ENCODE measurements around the gene SLC25A23.

SLC25A23 gene

DNA sequence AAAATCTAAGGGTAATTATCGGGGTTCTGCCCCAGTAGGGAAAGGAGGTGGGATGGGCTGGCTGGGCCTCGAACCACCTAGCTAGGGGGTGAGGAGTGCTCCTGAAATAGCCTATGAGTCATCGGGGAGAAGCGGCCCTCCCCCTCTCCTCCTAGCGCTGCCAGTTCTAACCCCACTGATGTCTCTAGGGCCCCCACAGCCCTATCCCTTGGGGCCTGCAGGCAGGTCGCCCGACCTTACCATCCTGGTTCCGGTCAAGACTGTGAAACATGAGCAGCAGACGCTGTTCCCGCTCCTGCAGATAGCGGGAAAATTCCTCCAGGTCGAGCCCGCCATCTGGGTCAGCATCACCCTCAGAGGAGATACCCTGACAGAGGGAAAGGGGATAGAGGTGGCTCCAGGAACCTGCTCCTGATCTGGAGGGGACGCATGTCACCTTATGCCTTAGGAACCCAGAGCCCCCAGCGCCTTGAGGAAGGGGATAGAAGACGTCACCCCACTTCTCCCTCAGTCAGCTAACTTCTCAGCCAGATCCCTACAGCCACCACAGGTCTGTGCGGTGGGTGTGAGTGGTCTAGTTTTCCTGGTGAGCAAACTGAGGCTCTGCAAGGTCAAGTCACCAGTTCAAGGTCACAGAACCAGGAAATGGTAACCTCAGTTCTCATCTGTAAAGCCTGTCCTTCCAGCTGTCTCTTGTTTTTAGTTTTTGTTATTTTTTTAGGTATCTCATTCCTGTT, 1.5 kb downstream of the SLC25A23 start:
- TF ChIP-seq, protein P1, sequence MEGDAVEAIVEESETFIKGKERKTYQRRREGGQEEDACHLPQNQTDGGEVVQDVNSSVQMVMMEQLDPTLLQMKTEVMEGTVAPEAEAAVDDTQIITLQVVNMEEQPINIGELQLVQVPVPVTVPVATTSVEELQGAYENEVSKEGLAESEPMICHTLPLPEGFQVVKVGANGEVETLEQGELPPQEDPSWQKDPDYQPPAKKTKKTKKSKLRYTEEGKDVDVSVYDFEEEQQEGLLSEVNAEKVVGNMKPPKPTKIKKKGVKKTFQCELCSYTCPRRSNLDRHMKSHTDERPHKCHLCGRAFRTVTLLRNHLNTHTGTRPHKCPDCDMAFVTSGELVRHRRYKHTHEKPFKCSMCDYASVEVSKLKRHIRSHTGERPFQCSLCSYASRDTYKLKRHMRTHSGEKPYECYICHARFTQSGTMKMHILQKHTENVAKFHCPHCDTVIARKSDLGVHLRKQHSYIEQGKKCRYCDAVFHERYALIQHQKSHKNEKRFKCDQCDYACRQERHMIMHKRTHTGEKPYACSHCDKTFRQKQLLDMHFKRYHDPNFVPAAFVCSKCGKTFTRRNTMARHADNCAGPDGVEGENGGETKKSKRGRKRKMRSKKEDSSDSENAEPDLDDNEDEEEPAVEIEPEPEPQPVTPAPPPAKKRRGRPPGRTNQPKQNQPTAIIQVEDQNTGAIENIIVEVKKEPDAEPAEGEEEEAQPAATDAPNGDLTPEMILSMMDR (IDR thresholded peaks at IDR 0.05), result no peak

DNA sequence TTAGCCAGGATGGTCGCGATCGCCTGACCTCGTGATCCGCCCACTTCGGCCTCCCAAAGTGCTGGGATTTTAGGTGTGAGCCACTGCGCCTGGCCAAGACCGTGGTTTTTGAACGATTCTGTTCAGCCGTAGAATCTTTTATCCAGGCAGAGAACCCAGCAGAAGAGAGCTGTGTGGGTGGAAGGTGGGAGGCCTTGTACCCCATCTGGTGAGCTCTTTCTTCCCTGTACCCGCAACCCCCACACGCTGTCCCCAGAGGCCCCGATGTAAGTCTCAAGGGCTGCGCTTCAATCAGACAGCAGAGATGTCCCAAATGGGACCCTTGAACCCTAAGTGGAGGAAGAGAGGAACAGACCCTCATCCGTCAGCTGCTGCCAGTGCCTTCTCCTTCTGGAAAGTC, 3.7 kb downstream of the SLC25A23 start:
- TF ChIP-seq, protein P1 (IDR thresholded peaks at IDR 0.05), result no peak

DNA sequence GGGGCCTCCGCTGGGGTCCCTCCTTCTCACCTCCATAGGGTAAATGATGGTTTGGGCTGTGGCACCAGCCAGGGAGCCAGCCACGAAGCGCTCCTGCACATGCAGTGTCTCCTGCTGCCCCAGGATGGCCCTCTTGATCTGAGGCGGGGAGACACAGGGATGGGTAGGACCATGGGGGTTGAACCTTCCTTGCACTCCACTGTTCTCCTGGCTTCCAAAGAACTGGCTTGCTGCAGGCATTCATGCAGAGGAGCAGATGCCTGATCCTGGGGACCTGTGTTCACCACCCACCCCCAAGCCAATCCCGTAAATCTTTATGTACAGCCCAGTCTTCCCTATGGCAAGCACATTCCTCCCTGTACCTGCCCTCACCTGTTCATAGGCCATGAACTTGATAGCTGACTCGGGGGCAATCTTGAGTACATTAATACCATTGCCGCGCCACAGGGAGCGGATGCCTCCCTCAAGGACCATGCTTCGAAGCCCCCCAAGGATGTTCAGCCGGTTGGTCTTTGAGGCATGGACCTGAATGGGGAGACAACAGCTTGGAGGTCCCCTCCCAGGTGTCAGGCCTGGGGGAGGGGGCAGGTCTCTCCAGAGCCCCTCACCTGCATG, 5.5 kb downstream of the SLC25A23 start:
- TF ChIP-seq, protein P1 (IDR thresholded peaks at IDR 0.05), result no peak

DNA sequence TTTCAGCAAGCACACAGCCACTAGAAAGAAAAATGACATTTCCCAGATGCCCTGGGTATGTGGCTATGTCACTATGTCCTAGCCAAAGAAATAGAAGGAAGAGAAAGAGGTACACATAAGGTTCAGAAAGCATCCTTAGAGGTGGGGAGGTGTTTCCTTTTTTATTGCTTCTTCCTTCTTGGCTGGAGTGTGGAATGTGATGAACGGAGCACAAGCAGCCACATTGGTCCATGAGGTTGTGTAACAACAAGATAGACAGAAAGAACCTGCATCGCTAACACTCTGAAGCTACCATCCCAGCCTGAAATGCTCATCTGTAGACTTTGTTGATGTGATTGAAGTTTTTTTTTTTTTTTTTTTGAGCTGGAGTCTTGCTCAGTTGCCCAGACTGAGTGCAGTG, 6.7 kb downstream of the SLC25A23 start:
- TF ChIP-seq, protein P1 (IDR thresholded peaks at IDR 0.05), result no peak

DNA sequence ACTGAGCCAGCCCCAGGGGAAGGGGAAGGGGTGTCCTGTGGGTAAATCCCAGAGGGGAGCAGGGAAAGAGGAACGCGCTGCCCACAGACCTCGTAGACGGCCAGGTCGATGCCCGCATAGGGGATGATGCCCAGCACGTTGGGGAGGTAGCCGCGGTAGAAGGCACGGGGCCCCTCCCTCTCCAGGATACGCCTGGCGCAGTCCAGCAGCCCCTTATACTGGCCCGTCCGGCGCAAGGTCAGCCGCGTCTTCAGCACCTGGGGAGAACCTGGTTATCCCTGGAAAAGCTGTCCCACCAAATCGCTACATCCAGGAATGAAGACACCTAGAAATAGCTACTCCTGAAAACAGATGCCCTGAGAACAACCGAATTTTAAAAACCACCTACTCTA, 7.4 kb downstream of the SLC25A23 start:
- TF ChIP-seq, protein P1 (IDR thresholded peaks at IDR 0.05), result no peak

DNA sequence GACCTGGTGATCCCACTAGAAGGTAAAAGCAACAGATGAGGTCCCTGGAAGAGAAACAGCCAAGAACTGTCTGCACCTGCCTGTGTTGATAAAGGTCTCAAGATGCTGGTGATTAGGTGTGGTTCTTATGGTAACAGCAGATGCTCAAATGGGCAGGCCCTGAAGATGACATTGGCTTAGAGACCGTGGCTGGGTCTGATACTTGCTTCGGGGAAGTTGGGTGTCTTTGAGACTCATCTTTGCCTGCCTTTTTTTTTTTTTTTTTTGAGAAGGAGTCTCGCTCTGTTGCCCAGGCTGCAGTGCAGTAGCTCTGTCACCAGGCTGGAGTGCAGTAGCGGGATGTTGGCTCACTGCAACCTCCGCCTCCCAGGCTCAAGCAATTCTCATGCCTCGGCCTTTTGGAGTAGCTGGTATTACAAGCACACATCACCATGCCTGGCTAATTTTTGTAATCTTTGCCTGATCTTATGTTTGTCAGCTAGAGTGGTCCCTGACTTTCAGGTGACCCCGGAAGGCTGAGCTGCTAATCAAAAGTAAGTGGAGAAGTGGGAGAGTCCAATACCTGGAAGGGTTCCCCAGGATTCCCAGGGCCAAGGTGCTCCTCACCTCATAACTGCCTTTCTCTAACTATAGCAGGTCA, 7.9 kb downstream of the SLC25A23 start:
- TF ChIP-seq, protein P1 (IDR thresholded peaks at IDR 0.05), result no peak

DNA sequence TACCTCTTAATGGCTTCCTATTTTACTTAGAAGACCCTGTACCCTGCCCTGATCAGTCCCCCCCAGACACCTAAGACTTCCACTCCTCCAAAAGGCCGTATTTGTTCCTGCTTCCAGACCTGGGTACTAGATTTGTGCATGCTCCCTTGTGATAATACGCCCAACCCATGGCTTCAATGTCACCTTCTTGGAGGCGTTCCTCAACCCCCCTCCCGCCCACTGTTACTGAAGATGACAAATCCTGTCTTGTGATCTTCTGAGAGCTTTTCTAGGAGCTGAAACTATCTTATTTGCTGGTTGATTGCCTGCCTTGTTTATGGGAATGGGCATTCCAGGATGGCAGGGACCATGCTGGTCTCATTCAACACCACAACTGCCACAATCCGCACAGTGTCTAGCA, 9.4 kb downstream of the SLC25A23 start:
- TF ChIP-seq, protein P1 (IDR thresholded peaks at IDR 0.05), result no peak

Measured in LNCAP (cell line).